PC-3 (cell line): ENCODE measurements around the gene KLF11.

Source experiments
- CTCF ChIP-seq: fragments of 300-600 bp; sonication (generic); conservative IDR thresholded peaks from 2 replicates; pipeline ENCODE4 v1.5.1; 2017; ENCODE audit warnings: antibody characterized with exemption, low read depth, mild to moderate bottlenecking, low read length
- EZH2 ChIP-seq: fragments of 300-600 bp; sonication (generic); IDR thresholded peaks from one replicate; pipeline ENCODE4 v1.6.1; 2017; ENCODE audit warnings: antibody characterized with exemption, mild to moderate bottlenecking, low read length; ENCODE audit not compliant: unreplicated experiment
- EZH2phosphoT487 ChIP-seq: fragments of 300-600 bp; sonication (generic); IDR thresholded peaks from 2 replicates; pipeline ENCODE4 v1.6.1; 2018; ENCODE audit warnings: mild to moderate bottlenecking, antibody characterized with exemption, low read length, borderline replicate concordance

- 0 out of 2 replicates have a peak, but pooled peaks have one; percentile 15 for TF ChIP-seq CTCF
- no peak for TF ChIP-seq EZH2
- TF ChIP-seq EZH2phosphoT487, result no peak
Measured at GRCh38 chr2:10058251-10059015, 15.1 kb downstream of the KLF11 start.
